ENCODE measurements around the gene PDE8B.

The PDE8B gene

DNA sequence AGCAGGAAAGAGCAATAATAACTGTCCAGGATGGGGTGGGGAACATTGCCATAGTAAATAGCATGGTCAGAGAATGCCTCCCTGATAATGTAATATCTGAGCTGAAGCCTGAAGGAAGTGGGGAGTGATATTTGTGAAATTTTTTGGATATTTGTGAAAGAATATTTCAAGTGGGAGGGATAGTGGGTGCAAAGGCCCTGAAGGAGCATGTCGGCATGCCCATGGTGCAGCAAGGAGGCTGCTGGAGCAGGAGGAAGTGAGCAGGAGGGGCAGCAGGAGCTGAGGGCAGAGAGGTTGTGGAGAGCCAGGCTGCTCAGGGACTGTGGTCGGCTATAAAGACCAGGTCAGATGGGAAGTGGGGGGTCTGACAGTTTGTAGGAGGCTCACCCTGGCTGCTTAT is 21.1 kb upstream of the PDE8B start:
- no peak for DNase-seq

GRCh38 chr5:77192441-77193050 is 17.9 kb upstream of the PDE8B start:
- no peak for DNase-seq

DNA sequence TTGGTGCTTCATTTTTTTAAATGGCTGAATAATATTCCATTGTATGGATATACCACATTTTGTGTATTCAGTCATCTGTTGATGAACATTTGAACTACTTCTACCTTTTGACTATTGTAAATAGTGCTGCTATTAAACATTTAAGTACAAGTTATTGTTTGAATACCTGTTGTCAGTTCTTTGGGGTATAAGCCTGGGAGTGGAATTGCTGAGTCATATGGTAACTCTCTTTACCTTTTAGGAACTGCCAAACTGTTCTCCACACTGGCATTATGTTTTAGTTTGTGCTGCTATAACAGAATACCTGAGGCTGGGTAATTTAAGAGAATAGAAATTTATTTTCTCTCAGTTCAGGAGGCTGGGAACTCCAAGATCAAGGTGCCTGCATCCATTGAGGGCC is 15.7 kb upstream of the PDE8B start:
- DNase-seq = no peak

- DNase-seq = no peak
Observed at GRCh38 chr5:77197840-77198554, 12.5 kb upstream of the PDE8B start.

DNA sequence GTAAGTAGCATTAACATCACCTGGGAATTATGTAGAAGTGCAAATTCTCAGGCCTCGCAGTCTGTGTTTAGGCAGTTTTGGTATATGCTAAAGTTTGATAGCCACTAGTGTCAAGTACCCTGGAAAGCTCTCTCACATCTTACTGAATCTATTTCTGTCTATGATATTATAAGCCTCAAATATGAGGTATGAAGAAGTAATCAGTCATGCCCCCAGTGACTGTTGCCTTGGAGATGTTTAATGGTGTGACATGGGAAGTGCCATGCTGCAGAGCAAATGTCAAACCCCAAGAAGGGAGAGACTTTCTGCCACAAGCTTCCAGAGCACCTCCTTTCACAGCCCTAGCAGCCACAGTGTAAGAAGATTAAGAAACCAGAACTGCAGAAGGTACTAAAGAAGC is 9.8 kb upstream of the PDE8B start:
- DNase-seq = no peak

DNA sequence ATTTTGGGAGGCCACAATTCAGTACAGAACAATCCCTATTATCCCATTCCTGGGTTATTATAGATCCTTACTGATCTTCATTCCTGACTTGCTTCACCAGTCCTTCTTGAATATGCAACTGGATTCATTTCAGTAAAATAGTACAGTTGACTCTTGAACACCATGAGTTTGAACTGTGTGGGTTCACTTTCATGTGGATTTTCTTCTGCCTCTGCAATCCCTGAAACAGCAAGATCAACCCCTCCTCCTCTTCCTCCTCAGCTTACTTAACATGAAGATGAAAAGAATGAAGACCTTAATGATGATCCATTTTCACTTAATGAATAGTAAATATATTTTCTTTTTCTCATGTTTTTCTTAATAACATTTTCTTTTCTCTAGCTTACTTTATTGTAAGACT is 8.3 kb upstream of the PDE8B start:
- no peak for DNase-seq

- no peak for DNase-seq
Observed at GRCh38 chr5:77204967-77205366, 5.5 kb upstream of the PDE8B start.

DNA sequence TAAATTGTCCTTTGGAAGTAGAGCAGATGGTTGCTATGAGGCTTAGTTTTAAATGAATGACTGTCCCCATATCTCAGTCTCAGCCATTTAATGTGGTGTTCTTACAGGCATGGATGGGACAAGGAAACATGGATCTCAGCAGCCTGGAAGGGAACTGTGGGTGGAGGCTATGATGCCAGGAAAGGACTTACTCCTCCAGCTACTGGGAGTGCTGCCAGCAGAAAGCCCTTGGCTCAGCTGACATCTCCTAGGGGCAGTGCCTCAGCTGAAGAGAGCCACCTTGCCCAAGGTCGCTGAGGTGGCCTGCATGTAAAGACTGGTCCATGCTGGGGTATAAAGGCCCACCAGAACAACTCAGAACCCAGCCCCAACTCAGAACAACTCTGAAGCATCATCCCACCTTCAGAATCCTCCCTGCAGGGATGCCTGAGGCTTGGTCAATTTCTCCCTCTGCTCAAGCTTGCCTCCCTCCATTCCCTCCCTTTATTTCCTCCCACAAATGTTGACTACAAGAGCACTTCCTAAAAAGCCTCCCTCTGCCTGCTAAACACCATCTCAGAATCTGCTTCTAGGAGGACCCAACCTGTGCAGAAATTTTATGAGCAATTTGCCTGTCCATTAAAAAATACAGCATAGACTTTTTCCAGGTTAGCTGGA is 1.8 kb upstream of the PDE8B start:
- DNase-seq = no peak

GRCh38 chr5:77209495-77210090 is 887 bp upstream of the PDE8B start:
- no peak for DNase-seq

- DNase-seq = peak; percentile 78
Observed at GRCh38 chr5:77210964-77211690, 647 bp downstream of the PDE8B start.

GRCh38 chr5:77211691-77212047 is 1.2 kb downstream of the PDE8B start:
- DNase-seq = no peak

DNA sequence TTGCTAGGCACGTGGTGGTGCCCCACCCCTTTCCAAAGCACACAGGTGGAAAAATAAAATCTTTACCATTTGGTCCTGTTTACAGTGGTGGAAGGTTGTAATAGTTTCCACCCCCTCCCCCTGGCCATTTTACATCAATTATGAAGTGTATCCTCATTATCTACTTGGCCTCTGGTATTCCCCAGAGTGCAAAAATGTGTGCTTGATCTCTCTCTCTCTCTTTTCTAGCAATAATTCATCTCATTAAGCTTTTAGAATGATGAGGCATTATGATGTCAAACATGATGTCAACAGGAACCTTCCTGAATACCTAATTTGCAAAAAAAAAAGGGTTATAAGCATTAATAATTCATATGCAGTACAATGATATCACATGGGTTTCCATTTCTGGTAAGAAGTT is 3.1 kb downstream of the PDE8B start:
- no peak for DNase-seq

- DNase-seq = no peak
Observed at GRCh38 chr5:77214151-77214550, 3.7 kb downstream of the PDE8B start.

DNA sequence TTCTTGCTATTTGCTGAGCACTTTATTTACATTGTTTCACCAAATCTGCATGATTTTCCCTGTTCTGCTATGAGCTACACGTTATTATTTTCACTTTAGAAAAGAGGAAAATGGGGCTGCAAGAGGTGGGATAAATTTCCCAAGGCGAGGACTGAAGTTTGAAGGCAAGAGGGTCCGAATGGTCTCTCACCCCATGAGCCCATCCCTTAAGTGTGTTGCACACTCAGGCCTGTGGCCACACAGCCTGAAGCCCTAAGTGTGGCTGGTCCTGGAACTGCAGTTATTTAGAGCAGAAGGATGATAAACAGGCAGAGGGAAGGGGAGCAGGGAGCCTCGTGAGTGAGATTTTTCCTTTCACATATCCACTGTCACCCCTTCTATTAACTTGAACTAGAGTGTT is 7.8 kb downstream of the PDE8B start:
- no peak for DNase-seq

GRCh38 chr5:77221115-77221514 is 10.6 kb downstream of the PDE8B start:
- DNase-seq = no peak

- no peak for DNase-seq
Observed at GRCh38 chr5:77222722-77223121, 12.2 kb downstream of the PDE8B start.

GRCh38 chr5:77223653-77224052 is 13.2 kb downstream of the PDE8B start:
- no peak for DNase-seq

- DNase-seq = peak; percentile 76
Observed at GRCh38 chr5:77224672-77225355, 14.3 kb downstream of the PDE8B start.

DNA sequence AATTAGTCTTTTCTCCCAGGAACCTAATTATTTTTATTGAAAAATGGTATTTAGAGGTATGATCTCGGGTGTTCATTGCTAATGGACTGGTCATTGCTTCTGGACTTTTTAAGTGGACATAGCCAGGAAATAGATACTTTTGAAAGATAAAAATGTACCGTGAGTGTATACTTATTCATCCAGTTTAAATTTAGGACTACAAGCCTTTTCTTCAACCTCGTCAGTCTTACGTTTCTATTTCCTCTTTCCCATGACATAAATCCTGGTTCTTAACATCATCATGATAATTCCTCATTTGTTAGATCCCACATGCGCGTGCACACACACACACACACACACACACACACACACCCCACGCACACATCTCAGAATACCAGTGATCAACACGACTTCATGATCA is 15.1 kb downstream of the PDE8B start:
- DNase-seq = no peak

DNA sequence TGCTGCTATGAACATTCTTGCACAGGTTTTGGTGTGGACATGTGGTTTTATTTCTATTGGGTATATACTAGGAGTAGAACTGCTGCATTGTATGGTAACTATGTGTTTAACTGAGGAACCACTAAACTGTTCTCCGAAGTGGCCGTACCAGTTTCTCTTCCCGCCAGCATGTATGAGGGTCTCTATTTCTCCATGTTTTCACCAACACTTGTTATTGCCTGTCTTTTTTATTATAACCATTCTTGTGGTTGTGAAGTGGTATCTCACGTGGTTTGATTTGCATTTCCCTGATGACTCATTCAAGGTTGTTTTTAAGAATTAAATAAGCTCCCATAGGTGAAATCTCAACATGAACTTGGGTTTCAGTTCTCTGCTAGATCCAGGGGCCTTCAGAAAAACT is 19.4 kb downstream of the PDE8B start:
- no peak for DNase-seq

DNA sequence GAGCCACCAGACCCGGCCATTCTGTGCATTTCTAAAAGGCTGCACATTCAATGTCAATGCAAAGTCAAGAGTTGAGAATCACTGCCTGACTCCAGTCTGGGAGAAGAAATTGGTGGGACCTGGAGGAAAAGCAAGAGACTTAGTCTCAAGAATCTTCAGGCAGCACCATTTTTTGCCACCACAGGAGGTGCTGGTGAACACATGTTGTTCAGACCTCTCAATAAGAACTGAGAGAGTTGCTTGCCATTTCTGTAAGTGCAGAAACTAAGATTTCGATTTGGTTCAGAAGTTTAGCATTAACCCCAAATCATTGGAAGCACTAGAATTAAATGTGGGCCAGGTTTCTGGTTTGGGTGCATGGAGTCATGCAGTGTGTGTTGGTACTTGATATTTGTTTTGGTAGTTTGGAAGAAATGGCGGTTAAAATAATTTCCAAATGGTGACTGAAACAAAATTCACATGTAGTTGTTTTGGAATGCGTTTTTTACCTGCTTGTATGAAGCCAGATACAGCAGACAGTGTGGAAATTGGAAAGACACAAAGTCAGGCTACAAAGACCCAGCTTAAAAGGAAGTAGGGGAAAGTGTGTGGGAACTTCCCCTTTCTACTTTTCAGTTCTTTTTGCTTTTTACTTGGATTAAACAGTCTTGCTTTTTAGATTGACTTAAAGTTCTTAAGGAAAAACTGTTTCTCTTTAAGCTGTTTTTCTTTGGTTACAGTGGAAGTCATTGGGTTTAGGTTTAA is 20.4 kb downstream of the PDE8B start:
- no peak for DNase-seq
